CD14-positive monocyte (primary cell): ENCODE measurements around the gene RNGTT. TPM values are rescaled to one million over a fixed set of nuclear protein-coding genes. Genes with fewer than 3 reads are reported as not detected.

Experiments used
- DNase-seq, 3 donors: peaks; one replicate each; pipeline ENCODE4 v3.0.0-alpha.2; 2011 to 2022
- H2AFZ ChIP-seq: 2 replicates; pipeline ENCODE4 v1.6.0; 2012; ENCODE audit warnings: mild to moderate bottlenecking, low read depth, low read length, inconsistent platforms; ENCODE audit not compliant: insufficient read depth, poor library complexity, severe bottlenecking
- H3K27ac ChIP-seq, 2 donors: 1 replicate in 1 of 2; 2 replicates in 1 of 2; pipeline ENCODE4 v1.5.1; 2012 to 2013; ENCODE audit warnings: low read length in 2 of 2, control low read depth in 1 of 2, inconsistent platforms in 1 of 2, low read depth in 1 of 2, mild to moderate bottlenecking in 1 of 2
- H3K27me3 ChIP-seq, 2 donors: one replicate each; pipeline versions ENCODE4 v1.6.0 to v1.6.1; 2011 to 2013; ENCODE audit warnings: low read length in 2 of 2; ENCODE audit not compliant: control insufficient read depth in 2 of 2, insufficient read depth in 2 of 2
- H3K36me3 ChIP-seq, 2 donors: replicated peaks in 1 of 2; 1 replicate in 1 of 2; 2 replicates in 1 of 2; pipeline versions ENCODE4 v1.5.1 to v1.6.1; 2012 to 2013; ENCODE audit warnings: low read length in 2 of 2, control low read depth in 1 of 2, inconsistent platforms in 1 of 2, mild to moderate bottlenecking in 1 of 2; ENCODE audit not compliant: insufficient read depth in 2 of 2, control insufficient read depth in 1 of 2
- H3K4me1 ChIP-seq, 2 donors: 1 replicate in 1 of 2; 2 replicates in 1 of 2; pipeline versions ENCODE4 v1.5.1 to v1.6.1; 2012 to 2013; ENCODE audit warnings: low read length in 2 of 2, control low read depth in 1 of 2, inconsistent platforms in 1 of 2, mild to moderate bottlenecking in 1 of 2, moderate library complexity in 1 of 2; ENCODE audit not compliant: insufficient read depth in 2 of 2, control insufficient read depth in 1 of 2
- H3K4me2 ChIP-seq: replicated peaks from 2 replicates; pipeline ENCODE3; 2012; ENCODE audit warnings: low read length, moderate library complexity, mild to moderate bottlenecking; ENCODE audit not compliant: poor library complexity, severe bottlenecking; ENCODE audit errors: extremely low read depth
- H3K4me3 ChIP-seq, 3 experiments: fragments of 200-600 bp in 1 of 3; sonication (generic) in 1 of 3; replicated peaks in 1 of 3; 1 replicate in 2 of 3; 2 replicates in 1 of 3; pipeline ENCODE4 v1.5.1; 2011 to 2013; ENCODE audit warnings: low read length in 3 of 3, mild to moderate bottlenecking in 3 of 3, control low read depth in 2 of 3, low read depth in 2 of 3, inconsistent platforms in 1 of 3, moderate library complexity in 1 of 3
- H3K79me2 ChIP-seq: 2 replicates; pipeline ENCODE4 v1.6.0; 2012; ENCODE audit warnings: mild to moderate bottlenecking, control low read depth, inconsistent platforms, low read length, moderate library complexity; ENCODE audit not compliant: insufficient read depth
- H3K9ac ChIP-seq: 2 replicates; pipeline ENCODE4 v1.6.0; 2017; ENCODE audit warnings: low read length, mild to moderate bottlenecking; ENCODE audit not compliant: insufficient read depth, poor library complexity, severe bottlenecking
- H3K9me3 ChIP-seq, 2 donors: replicated peaks in 1 of 2; 1 replicate in 1 of 2; 2 replicates in 1 of 2; pipeline versions ENCODE4 v1.5.1 to v1.6.1; 2012 to 2013; ENCODE audit warnings: low read length in 2 of 2, control low read depth in 1 of 2; ENCODE audit not compliant: control insufficient read depth in 1 of 2, insufficient read depth in 1 of 2
- H4K20me1 ChIP-seq: 2 replicates; pipeline ENCODE4 v1.6.0; 2012; ENCODE audit warnings: mild to moderate bottlenecking, low read length, control low read depth, moderate library complexity; ENCODE audit not compliant: insufficient read depth
- H3K27ac Mint-ChIP-seq, 7 donors: one replicate each; pipeline ENCODE4 v1.8.0; 2020; ENCODE audit warnings: mild to moderate bottlenecking in 7 of 7, mixed read lengths in 7 of 7, moderate library complexity in 6 of 7, inconsistent platforms in 2 of 7
- H3K27me3 Mint-ChIP-seq, 3 donors: one replicate each; pipeline ENCODE4 v1.8.0; 2021 to 2022; ENCODE audit warnings: low read depth in 3 of 3, mild to moderate bottlenecking in 3 of 3, mixed read lengths in 3 of 3, moderate library complexity in 3 of 3, inconsistent platforms in 1 of 3
- H3K36me3 Mint-ChIP-seq, 2 donors: one replicate each; pipeline ENCODE4 v1.8.0; 2020; ENCODE audit warnings: mixed read lengths in 2 of 2, inconsistent platforms in 1 of 2, mild to moderate bottlenecking in 1 of 2
- H3K4me1 Mint-ChIP-seq: one replicate; pipeline ENCODE4 v1.8.0; 2020; ENCODE audit warnings: mild to moderate bottlenecking, mixed read lengths
- H3K4me3 Mint-ChIP-seq, 2 donors: one replicate each; pipeline ENCODE4 v1.8.0; 2020; ENCODE audit warnings: mild to moderate bottlenecking in 2 of 2, mixed read lengths in 2 of 2, moderate library complexity in 1 of 2
- H3K9me3 Mint-ChIP-seq, 7 donors: one replicate each; pipeline ENCODE4 v1.8.0; 2020 to 2022; ENCODE audit warnings: mixed read lengths in 7 of 7, mild to moderate bottlenecking in 6 of 7, moderate library complexity in 6 of 7, inconsistent platforms in 2 of 7
- CTCF ChIP-seq: fragments of 200-600 bp; IDR thresholded peaks from one replicate; pipeline ENCODE4 v1.8.0; 2022; ENCODE audit warnings: antibody characterized with exemption, mild to moderate bottlenecking
- WGBS: methylation state at CpG from one replicate; pipeline ENCODE4 v1.1.5; 2013; ENCODE audit warnings: missing lambda C conversion rate; ENCODE audit not compliant: insufficient coverage; 5-methylcytosine and 5-hydroxymethylcytosine counted together
- intact Hi-C, 2 donors: fragments of 100-400 bp; cut with micrococcal nuclease; formaldehyde crosslinking; loops; one replicate each; pipeline versions ENCODE4 v1.15.0 to v1.15.1; 2023
- polyA plus RNA-seq, 3 donors: library from polyadenylated mRNA; depleted of rRNA in 1 of 3; unstranded in 2 of 3; stranded (reverse) in 1 of 3; fragments of 300-500 nt in 2 of 3; fragments of >200 nt in 1 of 3; fragmentation: Illumina TruSeq in 2 of 3; gene quantifications; 1 replicate in 2 of 3; 2 replicates in 1 of 3; pipeline ENCODE4 v1.2.3, GENCODE V29; 2012 to 2021

Gene RNGTT
- polyA plus RNA-seq, 3 donors: 2.3 to 8.6 (median 5.8) TPM

- H3K4me1 ChIP-seq: no peaks in the 10 kb centered on the region
- no peak overlapping the region for H3K27ac ChIP-seq
- H3K36me3 ChIP-seq: no peaks in the 10 kb centered on the region
- Mint-ChIP-seq H3K9me3 (peaks cover 0 to 20% (median 10%) of the 10 kb centered on the region in 7 donors), H3K27ac (no peak overlapping the region), H3K4me3 (no peak overlapping the region), H3K4me1 (no peaks in the 10 kb centered on the region), H3K27me3 (peaks cover 0 to 1% (median 0%) of the 10 kb centered on the region in 3 donors), H3K36me3 (no peaks in the 10 kb centered on the region)
- no peak for DNase-seq
- intact Hi-C loops: no loop called here
- no peaks in the 10 kb centered on the region for H3K79me2 ChIP-seq
- WGBS: 100% methylated on average over 1 of the region's 2 CpGs
- H3K27me3 ChIP-seq: no peaks in the 10 kb centered on the region
- H3K9ac ChIP-seq: no peak overlapping the region
- H2AFZ ChIP-seq: no peak overlapping the region
- H3K4me2 ChIP-seq: no peak overlapping the region
- no peaks in the 10 kb centered on the region for H4K20me1 ChIP-seq
- no peak overlapping the region for H3K4me3 ChIP-seq
- peaks cover 0 to 10% of the 10 kb centered on the region in 2 donors for H3K9me3 ChIP-seq
- no peak for TF ChIP-seq CTCF
Observed at GRCh38 chr6:88577461-88577860, 386.0 kb downstream of the RNGTT start.

GRCh38 chr6:88575536-88575935, 387.9 kb downstream of the RNGTT start:
- H3K9ac ChIP-seq: no peak overlapping the region
- Mint-ChIP-seq H3K27me3 (peaks cover 0 to 1% (median 0%) of the 10 kb centered on the region in 3 donors), H3K4me3 (no peak overlapping the region), H3K9me3 (peaks cover 2 to 30% (median 17%) of the 10 kb centered on the region in 7 donors), H3K36me3 (no peaks in the 10 kb centered on the region), H3K4me1 (no peaks in the 10 kb centered on the region), H3K27ac (no peak overlapping the region)
- WGBS: 100% methylated on average over 1 of the region's 6 CpGs
- H3K79me2 ChIP-seq: no peaks in the 10 kb centered on the region
- no peaks in the 10 kb centered on the region for H3K36me3 ChIP-seq
- H3K4me3 ChIP-seq: no peak overlapping the region
- no peaks in the 10 kb centered on the region for H3K4me1 ChIP-seq
- DNase-seq: no peak
- TF ChIP-seq CTCF: no peak
- intact Hi-C loops: no loop called here
- H4K20me1 ChIP-seq: no peaks in the 10 kb centered on the region
- H3K27ac ChIP-seq: no peak overlapping the region
- no peak overlapping the region for H2AFZ ChIP-seq
- no peaks in the 10 kb centered on the region for H3K27me3 ChIP-seq
- no peak overlapping the region for H3K4me2 ChIP-seq
- H3K9me3 ChIP-seq: peaks cover 0 to 11% of the 10 kb centered on the region in 2 donors
